Hepatocyte (in vitro differentiated cells): Measurements from ENCODE around the gene MGAM2. TPM values are rescaled to one million over a fixed set of nuclear protein-coding genes. Genes with fewer than 3 reads are reported as not detected.

Experiments used
- DNase-seq: peaks from one replicate; pipeline ENCODE4 v3.0.0-alpha.2; 2016; ENCODE audit warnings: low spot score
- H2AFZ ChIP-seq: fragments of 200-600 bp; sonication (generic); 2 replicates; pipeline ENCODE4 v1.6.0; 2016; ENCODE audit warnings: antibody characterized with exemption, mild to moderate bottlenecking
- H3K27ac ChIP-seq: fragments of 200-600 bp; sonication (generic); 2 replicates; pipeline ENCODE4 v1.5.1; 2016; ENCODE audit warnings: mild to moderate bottlenecking
- H3K27me3 ChIP-seq: fragments of 200-600 bp; sonication (generic); 2 replicates; pipeline ENCODE4 v1.6.1; 2016
- H3K36me3 ChIP-seq: fragments of 200-600 bp; sonication (generic); replicated peaks from 2 replicates; pipeline ENCODE4 v1.5.1; 2016; ENCODE audit warnings: low read depth; ENCODE audit not compliant: insufficient read depth
- H3K4me1 ChIP-seq: fragments of 200-600 bp; sonication (generic); 2 replicates; pipeline ENCODE4 v1.5.1; 2016; ENCODE audit warnings: mild to moderate bottlenecking, moderate library complexity; ENCODE audit not compliant: insufficient read depth
- H3K4me2 ChIP-seq: fragments of 200-600 bp; sonication (generic); 2 replicates; pipeline ENCODE4 v1.6.0; 2016
- H3K4me3 ChIP-seq: fragments of 200-600 bp; sonication (generic); 2 replicates; pipeline ENCODE4 v1.5.1; 2016; ENCODE audit warnings: mild to moderate bottlenecking
- H3K79me2 ChIP-seq: fragments of 200-600 bp; sonication (generic); 2 replicates; pipeline ENCODE4 v1.6.0; 2017; ENCODE audit warnings: mild to moderate bottlenecking
- H3K9me2 ChIP-seq: fragments of 200-600 bp; sonication (generic); replicated peaks from 2 replicates; pipeline ENCODE4 v1.6.0; 2017; ENCODE audit warnings: mild to moderate bottlenecking; ENCODE audit not compliant: insufficient read depth
- H3K9me3 ChIP-seq: fragments of 200-600 bp; sonication (generic); 2 replicates; pipeline ENCODE4 v1.5.1; 2016; ENCODE audit warnings: low read depth, mild to moderate bottlenecking
- H4K20me1 ChIP-seq: fragments of 200-600 bp; sonication (generic); 2 replicates; pipeline ENCODE4 v1.6.0; 2016; ENCODE audit warnings: mild to moderate bottlenecking; ENCODE audit not compliant: insufficient read depth, poor library complexity, severe bottlenecking
- CTCF ChIP-seq: fragments of 200-600 bp; sonication (generic); IDR thresholded peaks from 2 replicates; pipeline ENCODE4 v1.5.1; 2016; ENCODE audit warnings: antibody characterized with exemption, mild to moderate bottlenecking; ENCODE audit not compliant: poor library complexity
- EZH2 ChIP-seq: fragments of 200-600 bp; sonication (generic); IDR thresholded peaks from 2 replicates; pipeline ENCODE4 v1.6.1; 2016; ENCODE audit warnings: antibody characterized with exemption, mild to moderate bottlenecking, borderline replicate concordance
- EZH2phosphoT487 ChIP-seq: fragments of 200-600 bp; sonication (generic); IDR thresholded peaks from one replicate; pipeline ENCODE4 v1.6.1; 2018; ENCODE audit warnings: antibody characterized with exemption, mild to moderate bottlenecking, low read depth, moderate library complexity; ENCODE audit not compliant: unreplicated experiment, severe bottlenecking
- WGBS: methylation state at CpG from one replicate; pipeline ENCODE4 v1.1.6; 2016; ENCODE audit warnings: low lambda C conversion rate; ENCODE audit errors: missing lambda C conversion rate; 5-methylcytosine and 5-hydroxymethylcytosine counted together
- polyA plus RNA-seq: library from polyadenylated mRNA; unstranded; fragments of >200 nt; fragmentation: Nextera tagmentation; extraction: Ambion mirVana; gene quantifications from 2 replicates; pipeline ENCODE4 v1.2.1, GENCODE V29; 2016
- total RNA-seq: library from RNA; depleted of rRNA; stranded (reverse); fragments of >200 nt; gene quantifications from 2 replicates; pipeline ENCODE4 v1.2.3, GENCODE V29; 2014

The MGAM2 gene
- total and polyA plus RNA-seq, 2 experiments from 2014 or later = 1.6 to 4.1 TPM

- no peak overlapping the region for H3K4me3 ChIP-seq
- no peaks in the 10 kb centered on the region for H3K27me3 ChIP-seq
- no peaks in the 10 kb centered on the region for H3K36me3 ChIP-seq
- DNase-seq = no peak
- no peaks in the 10 kb centered on the region for H4K20me1 ChIP-seq
- H3K9me2 ChIP-seq = no peaks in the 10 kb centered on the region
- H2AFZ ChIP-seq = no peak overlapping the region
- H3K4me1 ChIP-seq = no peaks in the 10 kb centered on the region
- 68% methylated on average over 2 of the region's 2 CpGs for WGBS
- no peak overlapping the region for H3K27ac ChIP-seq
- no peaks in the 10 kb centered on the region for H3K9me3 ChIP-seq
- no peak overlapping the region for H3K4me2 ChIP-seq
- H3K79me2 ChIP-seq = no peaks in the 10 kb centered on the region
- no peak for TF ChIP-seq EZH2phosphoT487
- TF ChIP-seq EZH2 = no peak
- TF ChIP-seq CTCF = no peak
Measured at GRCh38 chr7:142250705-142251104, 139.2 kb downstream of the MGAM2 start.

GRCh38 chr7:142257958-142258357 lies 146.4 kb downstream of the MGAM2 start, which contains the start of gene PRSS58:
Gene PRSS58 (minus strand): TSS chr7:142258058. CDS start chr7:142257707, 351 bp downstream.
- H3K27me3 ChIP-seq = peaks cover 4% of the 10 kb centered on the region
- no peak within 1 kb of the TSS for H3K27ac ChIP-seq
- no peak within 1 kb of the TSS for H2AFZ ChIP-seq
- no peaks in the 10 kb centered on the region for H4K20me1 ChIP-seq
- TF ChIP-seq CTCF (no peak), EZH2 (no peak), EZH2phosphoT487 (no peak)
- H3K9me3 ChIP-seq = no peaks in the 10 kb centered on the region
- no peaks in the 10 kb centered on the region for H3K4me1 ChIP-seq
- WGBS = 85% methylated on average over 1 of the region's 1 CpG
- H3K4me2 ChIP-seq = no peak within 1 kb of the TSS
- H3K4me3 ChIP-seq = no peak within 1 kb of the TSS
- H3K36me3 ChIP-seq = no peaks in the 10 kb centered on the region
- H3K9me2 ChIP-seq = no peaks in the 10 kb centered on the region
- H3K79me2 ChIP-seq = no peaks in the 10 kb centered on the region
- DNase-seq = no peak

GRCh38 chr7:142263598-142264380 lies 152.3 kb downstream of the MGAM2 start:
- no peak for DNase-seq
- H3K27ac ChIP-seq = no peak overlapping the region
- 77% methylated on average over 8 of the region's 8 CpGs for WGBS

More at GRCh38 chr7:142263598-142264380, 152.3 kb downstream of the MGAM2 start:
- H3K9me3 ChIP-seq = no peaks in the 10 kb centered on the region
- no peak overlapping the region for H3K4me2 ChIP-seq
- H3K36me3 ChIP-seq = no peaks in the 10 kb centered on the region
- no peaks in the 10 kb centered on the region for H3K79me2 ChIP-seq
- peaks cover 5% of the 10 kb centered on the region for H3K27me3 ChIP-seq
- no peaks in the 10 kb centered on the region for H3K9me2 ChIP-seq
- H4K20me1 ChIP-seq = no peaks in the 10 kb centered on the region
- H3K4me1 ChIP-seq = no peaks in the 10 kb centered on the region
- TF ChIP-seq CTCF = no peak
- no peak for TF ChIP-seq EZH2
- TF ChIP-seq EZH2phosphoT487 = no peak
- H3K4me3 ChIP-seq = no peak overlapping the region
- H2AFZ ChIP-seq = no peak overlapping the region

Other genes with a start within 250 kb of the MGAM2 start
- not detected in 2 replicates for gene OR9A4, start 195.3 kb upstream of the MGAM2 start, total RNA-seq
- not detected in 2 replicates for gene OR9A4, start 195.3 kb upstream of the MGAM2 start, polyA plus RNA-seq
- gene CLEC5A, start 164.7 kb upstream of the MGAM2 start, total RNA-seq = not detected in 2 replicates
- not detected in 2 replicates for gene CLEC5A, start 164.7 kb upstream of the MGAM2 start, polyA plus RNA-seq
- gene TAS2R38, start 137.9 kb upstream of the MGAM2 start, total RNA-seq = not detected in 2 replicates
- not detected in 2 replicates for gene TAS2R38, start 137.9 kb upstream of the MGAM2 start, polyA plus RNA-seq
- gene MGAM, start 115.8 kb upstream of the MGAM2 start, total RNA-seq = 2.5 and 2.7 TPM in 2 replicates
- 0.89 and 1.0 TPM in 2 replicates for gene MGAM, start 115.8 kb upstream of the MGAM2 start, polyA plus RNA-seq
- gene PRSS58, start 146.3 kb downstream of the MGAM2 start, total RNA-seq = not detected in 2 replicates
- not detected in 2 replicates for gene PRSS58, start 146.3 kb downstream of the MGAM2 start, polyA plus RNA-seq